ENCODE measurements around the gene CYBA.

The CYBA gene

DNA sequence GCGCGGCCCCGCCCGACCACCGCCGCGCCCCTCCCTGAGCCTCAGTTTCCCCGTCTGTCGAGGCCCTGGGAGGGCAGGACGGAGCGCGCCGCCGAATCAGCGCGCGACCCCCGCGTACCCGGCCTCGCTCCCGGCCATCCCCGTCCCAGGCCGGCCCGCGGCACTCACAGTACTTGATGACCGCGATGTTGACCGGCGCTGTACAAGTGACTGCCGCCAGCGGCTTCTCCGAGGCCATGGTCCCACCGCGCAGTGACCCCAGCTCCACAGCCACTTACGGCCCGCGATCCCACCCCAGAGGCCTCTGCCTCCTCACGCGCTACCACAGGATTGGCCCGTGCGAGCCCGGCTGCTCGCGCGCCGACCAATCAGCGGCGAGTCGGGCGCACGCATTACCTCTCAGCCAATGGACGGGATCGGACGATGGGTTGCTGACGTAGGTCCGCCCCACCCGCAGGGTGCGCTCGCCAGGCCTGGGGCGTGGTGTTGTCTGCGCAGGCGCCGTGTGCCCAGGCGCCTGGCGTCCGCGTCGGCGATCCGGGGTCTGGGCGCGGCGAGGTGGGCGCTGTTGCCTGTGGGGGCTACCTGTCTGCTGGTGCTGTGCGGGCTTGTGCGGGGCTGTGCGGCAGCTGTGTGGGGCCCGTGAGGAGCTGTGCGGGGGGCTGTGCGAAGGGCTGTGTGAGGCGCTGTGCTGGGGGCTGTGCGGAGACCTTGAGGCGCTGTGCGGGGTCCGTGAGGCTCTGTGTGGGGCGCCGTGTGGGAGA lies 12.2 kb upstream of the CYBA start, which contains the start of gene MVD:
TSS of gene MVD (minus strand) at position 249 of the 764 bp plus-strand sequence. CDS start at position 238, 11 bp downstream.
- peak; percentile 100 for DNase-seq (ENCODE audit: low spot score)
- FAIRE-seq, result peak; percentile 81

DNA sequence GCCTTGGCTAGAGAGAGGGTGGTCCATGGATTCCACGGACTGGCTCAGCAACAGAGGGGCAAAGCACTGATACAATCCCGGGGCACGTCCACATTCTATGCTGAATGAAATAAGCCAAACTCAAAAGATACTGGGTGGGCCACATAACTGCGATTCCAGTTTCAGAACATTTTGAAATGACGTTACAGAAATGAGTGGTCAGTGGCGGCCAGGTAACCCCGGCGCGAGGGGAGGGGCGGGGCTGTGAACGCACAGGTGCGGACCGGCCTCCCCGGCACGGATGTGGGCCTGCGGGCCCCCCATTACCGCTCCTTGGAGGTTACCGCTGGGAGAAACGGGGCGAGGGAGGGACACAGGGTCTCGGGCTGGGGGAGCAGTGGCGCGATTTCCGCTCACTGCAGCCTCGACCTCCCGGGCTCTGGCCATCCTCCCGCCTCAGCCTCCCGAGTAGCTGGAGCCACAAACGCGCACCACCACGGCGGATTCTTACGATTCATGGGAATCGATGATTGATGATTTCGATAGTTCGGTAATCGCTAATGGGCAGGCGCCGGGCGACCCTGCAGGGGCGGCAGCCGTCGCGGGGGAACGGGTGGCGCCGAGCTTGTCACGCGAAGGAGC lies 11.5 kb upstream of the CYBA start:
- FAIRE-seq, result no peak

DNA sequence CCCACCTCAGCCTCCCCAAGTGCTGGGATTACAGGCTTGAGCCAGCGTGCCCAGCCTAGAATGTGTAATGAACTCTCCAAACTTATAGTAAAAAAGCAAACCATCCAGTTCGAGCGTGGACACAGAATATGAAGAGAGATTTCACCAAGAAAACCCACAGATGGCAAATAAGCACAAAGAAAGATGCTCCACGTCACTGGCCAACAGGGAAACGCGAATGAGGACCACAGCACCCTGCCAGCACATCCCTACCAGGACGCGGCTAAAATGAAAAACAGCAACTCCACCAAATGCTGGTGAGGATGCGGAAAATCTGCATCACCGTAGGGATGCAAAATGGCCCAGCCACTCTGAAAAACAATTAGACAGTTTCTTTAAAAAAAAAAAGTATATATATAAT lies 10.6 kb upstream of the CYBA start:
- FAIRE-seq, result no peak

More for the DNA sequence above, 11.5 kb upstream of the CYBA start:
- no peak for DNase-seq (ENCODE audit: low spot score)

DNA sequence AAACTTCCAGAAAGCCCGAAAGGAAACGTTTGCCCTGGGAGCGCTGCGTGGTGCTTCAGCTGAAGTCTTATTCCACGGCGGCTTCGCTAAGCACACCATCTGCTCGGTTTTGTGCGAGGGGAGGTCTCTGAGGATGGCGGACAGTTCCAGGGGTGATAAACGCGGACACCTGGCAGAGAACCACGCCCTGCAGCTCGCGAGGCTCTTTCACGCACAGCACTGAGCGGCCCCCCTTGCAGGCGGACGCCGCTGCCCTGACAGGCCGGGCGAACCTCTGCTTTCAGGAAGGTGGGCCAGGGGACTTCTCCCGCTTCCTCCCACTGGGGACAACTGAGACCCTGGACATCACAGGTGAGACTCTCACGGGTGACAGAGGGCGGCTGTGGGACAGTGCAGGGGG lies 8.3 kb upstream of the CYBA start:
- DNase-seq (ENCODE audit: low spot score) (no peak), FAIRE-seq (no peak)

More for the DNA sequence above, 10.6 kb upstream of the CYBA start:
- no peak for DNase-seq (ENCODE audit: low spot score)

DNA sequence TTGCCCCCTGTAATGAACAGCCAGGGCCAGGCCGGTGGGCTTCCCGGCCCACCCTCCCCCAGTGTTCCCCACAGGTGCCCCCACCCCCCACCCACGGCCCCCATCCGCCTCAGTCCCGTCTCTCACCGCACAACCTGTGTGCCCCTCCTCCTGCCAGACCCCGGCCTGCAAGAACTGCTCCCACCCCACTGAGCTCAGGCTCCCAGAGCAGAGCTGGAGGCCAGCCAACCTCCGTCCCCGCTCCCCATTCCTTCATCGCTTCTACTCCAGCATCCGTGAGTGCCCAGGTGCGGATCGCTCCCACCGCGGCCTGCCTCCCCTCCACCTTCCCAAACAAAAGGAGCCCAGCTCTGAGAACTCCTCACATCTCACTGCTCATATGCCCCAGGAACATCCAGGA lies 7.9 kb upstream of the CYBA start:
- no peak for DNase-seq (ENCODE audit: low spot score)
- no peak for FAIRE-seq

- DNase-seq (ENCODE audit: low spot score) (no peak), FAIRE-seq (no peak)
Observed at GRCh38 chr16:88657371-88657770, 6.5 kb upstream of the CYBA start.

- FAIRE-seq (no peak), DNase-seq (ENCODE audit: low spot score) (no peak)
Observed at GRCh38 chr16:88656291-88656980, 5.6 kb upstream of the CYBA start.

DNA sequence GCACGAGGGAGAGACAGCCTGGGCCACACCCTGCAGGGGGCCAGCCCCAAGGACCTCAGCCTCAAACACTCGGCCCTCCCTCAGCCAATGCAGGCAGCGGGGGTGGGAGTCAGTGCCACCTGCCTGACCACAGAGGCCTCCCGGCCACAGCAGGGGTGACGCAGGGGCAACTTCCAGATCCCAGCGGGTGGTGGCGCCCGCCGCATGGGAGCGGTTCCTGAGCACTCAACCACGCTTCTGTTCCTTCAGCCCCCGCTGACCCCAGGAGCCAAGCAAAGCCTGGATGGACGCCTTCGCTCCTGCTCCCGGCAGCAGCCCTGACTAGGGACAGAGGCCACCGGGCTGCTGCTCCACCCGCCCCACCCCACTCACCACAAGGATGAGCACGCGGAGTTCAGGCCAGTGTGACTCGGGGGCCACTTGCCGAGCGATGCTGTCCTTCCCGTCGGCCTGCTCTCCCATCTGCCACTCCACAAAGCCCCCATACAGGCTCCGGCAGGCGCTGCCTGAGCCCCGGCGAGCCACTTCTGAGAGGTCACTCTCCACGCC lies 5.0 kb upstream of the CYBA start:
- no peak for FAIRE-seq
- no peak for DNase-seq (ENCODE audit: low spot score)

DNA sequence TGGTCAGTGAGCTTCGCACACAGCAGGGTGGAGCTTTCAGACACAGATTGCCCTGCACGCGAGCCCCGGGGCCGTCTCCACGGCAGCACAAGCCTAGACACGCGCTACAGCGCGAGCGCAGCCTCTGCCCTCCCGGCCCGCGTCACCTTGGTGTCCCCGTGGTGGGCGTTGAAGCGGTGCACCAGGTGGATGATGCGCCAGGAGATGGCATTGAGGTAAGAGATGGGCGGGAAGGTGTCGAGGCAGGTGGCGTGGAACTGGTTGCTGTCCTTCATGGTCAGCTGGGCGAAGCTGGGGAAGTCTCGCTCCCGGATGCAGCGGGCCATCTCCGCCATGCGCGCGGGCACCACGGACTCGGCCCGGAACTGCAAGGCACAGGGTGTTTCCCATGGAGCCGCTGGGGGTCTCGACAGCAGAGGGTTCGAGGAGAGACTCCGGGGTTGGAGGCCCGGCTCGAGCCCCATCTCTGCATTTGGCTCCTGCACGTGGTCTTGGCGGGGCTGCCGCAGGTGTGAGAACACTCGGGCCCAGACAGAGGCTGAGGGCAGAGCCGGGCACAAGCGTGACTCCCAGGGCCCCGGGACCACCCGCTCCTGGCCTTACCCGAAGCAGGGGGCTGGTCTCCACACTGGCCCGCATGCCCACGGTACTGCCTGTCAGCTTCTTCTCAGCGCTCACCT lies 4.3 kb upstream of the CYBA start:
- DNase-seq (ENCODE audit: low spot score) (no peak), FAIRE-seq (no peak)

- DNase-seq (ENCODE audit: low spot score) (no peak), FAIRE-seq (no peak)
Observed at GRCh38 chr16:88654363-88655052, 3.7 kb upstream of the CYBA start.

GRCh38 chr16:88653596-88654362 lies 2.9 kb upstream of the CYBA start:
- DNase-seq (ENCODE audit: low spot score) (no peak), FAIRE-seq (no peak)

DNA sequence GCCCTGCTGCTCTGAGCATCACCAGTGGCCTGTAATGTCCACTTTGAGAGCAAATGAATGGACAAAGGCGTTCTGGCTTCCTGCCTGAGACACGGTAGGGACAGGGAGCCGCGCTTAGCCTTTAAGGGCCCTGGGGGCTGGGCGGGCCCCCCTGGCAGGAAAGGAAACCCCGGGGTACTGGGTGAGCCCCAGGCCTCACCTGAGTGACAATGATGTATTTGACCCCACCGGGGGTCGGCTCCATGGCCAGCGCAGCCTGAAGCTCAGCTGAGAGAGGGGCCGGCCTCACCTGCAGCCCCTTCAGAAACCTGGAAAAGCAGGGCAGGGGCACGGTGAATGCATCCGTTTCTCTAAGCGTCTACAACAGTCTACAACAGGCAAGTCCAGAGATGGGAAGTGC lies 2.2 kb upstream of the CYBA start:
- FAIRE-seq, result no peak

DNA sequence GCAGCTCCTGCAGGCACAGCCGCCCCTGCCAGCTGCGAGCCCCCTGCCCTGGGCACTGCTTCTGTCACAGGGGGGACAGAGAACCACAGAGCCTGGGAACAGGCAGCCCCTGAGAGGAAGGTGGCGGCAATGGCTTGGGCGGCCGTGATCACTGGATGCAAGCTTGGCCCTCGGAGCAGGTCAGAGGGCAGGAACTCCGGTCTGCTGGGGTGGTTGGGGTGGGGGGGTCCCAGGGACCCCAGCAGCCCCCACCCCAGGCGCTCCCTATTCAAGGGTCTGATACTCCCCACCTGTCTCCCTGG lies 1.9 kb upstream of the CYBA start:
- DNase-seq (ENCODE audit: low spot score) (no peak), FAIRE-seq (no peak)

More for the DNA sequence above, 2.2 kb upstream of the CYBA start:
- no peak for DNase-seq (ENCODE audit: low spot score)

- no peak for FAIRE-seq
- no peak for DNase-seq (ENCODE audit: low spot score)
Observed at GRCh38 chr16:88651989-88652761, 1.3 kb upstream of the CYBA start.

DNA sequence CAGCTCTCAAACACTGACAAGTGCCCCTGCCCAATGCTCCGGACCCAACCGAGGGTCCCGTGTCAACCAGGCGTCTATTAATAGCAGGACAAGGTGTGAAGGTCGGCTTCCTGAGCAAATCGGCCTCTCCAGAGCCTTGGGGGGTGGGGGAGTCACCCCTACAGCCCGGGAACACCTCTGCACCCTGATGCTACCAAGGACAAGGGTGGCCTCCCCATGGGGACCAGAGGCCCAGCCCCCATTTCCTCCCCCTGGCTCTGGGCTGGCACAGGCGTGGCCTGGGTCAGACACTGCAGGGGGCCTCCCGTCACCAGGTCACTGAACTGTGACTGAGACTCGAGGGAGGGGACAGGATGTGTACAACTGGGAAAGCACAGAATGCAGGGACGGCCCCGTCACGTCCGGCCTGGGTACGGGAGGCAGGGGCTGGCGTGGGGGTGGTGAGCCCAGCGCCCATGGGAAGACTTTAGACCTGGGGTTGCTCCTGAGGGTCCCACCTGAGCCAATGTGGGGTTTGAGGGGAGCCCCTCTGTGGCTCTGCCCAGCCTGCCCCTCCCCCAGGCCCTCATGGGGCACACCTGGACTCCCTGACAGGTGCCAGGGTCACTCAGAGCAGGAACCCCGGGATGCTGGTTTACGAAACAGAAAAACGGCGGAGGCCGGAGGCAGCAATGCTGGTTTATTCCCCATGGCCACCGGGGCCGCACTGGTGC lies 579 bp upstream of the CYBA start:
- no peak for FAIRE-seq
- DNase-seq (ENCODE audit: low spot score), result no peak

DNA sequence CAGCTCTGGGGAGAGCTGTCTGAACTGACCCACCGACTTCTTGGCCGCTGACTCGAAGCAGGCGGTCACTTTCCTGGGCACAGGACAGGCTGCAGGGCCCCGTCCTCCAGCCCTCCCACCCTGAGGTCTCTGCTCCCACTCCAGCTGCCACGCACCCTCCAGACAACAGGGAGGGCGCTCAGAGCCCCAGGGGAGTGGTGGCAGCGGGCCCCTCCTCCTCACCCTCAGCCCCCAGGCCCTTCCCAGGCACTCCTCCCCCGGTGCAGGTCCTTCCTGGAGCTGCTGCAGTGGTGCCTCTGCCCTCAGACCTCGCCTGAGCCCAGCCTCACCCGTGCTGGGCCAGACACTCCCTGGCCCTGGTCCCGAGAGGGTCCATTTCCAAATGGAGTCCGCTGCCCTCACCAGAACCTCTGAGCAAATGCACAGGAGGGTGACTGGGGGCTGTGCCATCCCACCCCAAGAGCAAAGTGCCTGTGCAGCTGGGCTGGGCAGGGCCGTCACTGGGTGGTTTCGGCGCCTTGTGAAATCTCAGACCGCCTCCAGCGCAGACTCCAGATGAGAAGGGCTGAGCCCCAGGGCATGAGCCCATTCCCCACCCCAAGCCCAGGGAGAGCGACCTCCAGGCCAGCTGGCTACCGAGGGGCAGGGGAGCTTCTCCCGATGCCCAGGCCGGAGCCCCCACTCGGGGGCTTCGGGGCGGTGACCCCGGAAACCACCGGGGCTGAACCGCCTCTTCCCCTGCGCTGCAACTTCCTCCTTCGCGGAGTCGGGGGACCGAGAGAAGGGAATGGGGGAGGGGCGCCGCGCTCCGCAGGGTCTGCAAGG lies 717 bp downstream of the CYBA start:
- DNase-seq (ENCODE audit: low spot score) (no peak), FAIRE-seq (no peak)

DNA sequence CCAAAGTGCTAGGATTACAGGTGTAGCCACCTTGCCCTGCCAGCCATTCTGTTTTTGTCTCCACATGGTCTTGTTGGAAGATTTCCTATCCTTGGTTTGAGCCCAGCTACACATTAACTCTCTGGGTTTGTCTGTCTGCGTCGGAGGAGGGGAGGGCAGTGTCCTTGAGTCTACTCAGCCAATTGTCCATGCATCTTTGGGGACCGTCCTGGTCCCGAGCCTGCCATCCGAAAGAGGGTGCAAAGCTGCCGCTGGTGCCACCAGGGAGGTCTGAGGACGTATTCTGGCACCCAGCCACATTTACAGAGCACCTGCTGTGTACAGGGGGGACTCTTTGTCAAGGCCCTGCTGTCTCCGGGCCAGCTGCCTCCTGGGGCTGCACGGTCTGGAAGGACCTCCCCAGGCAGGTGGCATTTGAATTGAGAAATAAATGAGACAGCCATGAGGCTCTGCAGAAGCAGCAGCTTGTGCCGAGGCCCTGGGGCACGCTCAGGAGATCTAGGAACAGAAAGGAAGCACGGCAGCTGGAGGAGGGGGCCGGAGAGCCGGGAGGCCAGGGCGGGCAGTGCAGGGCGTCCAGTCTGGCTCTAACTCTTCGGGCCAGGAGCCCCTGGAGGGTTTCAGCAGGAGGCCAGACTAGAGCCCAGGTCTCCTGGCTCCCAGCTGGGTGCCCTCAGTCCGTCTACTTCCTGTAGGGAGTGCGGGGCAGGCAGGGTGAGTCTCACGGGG lies 1.5 kb downstream of the CYBA start:
- DNase-seq (ENCODE audit: low spot score) (no peak), FAIRE-seq (no peak)
